Ovary (tissue), 9 donors: ENCODE measurements around the gene MUL1. TPM values are rescaled to one million over a fixed set of nuclear protein-coding genes. Genes with fewer than 3 reads are reported as not detected.

Source experiments
- DNase-seq, 5 donors: peaks; one replicate each; pipeline ENCODE4 v3.0.0-alpha.2; 2019 to 2020
- H3K27ac ChIP-seq, 2 donors: fragments of 200-600 bp; one replicate each; pipeline versions ENCODE4 v1.5.1 to v1.8.0; 2019 to 2022
- H3K27me3 ChIP-seq: fragments of 200-600 bp; one replicate; pipeline ENCODE4 v1.8.0; 2022
- H3K36me3 ChIP-seq: fragments of 200-600 bp; sonication (generic); one replicate; pipeline ENCODE4 v1.5.1; 2019
- H3K4me1 ChIP-seq: one replicate; pipeline ENCODE4 v1.8.1; 2013; ENCODE audit warnings: mild to moderate bottlenecking, moderate library complexity; ENCODE audit not compliant: insufficient read depth
- H3K4me3 ChIP-seq: fragments of 200-600 bp; sonication (generic); one replicate; pipeline ENCODE4 v1.5.1; 2017
- H3K9me3 ChIP-seq, 2 donors: fragments of 200-600 bp in 1 of 2; sonication (generic) in 1 of 2; one replicate each; pipeline versions ENCODE4 v1.5.1 to v1.8.1; 2013 to 2019; ENCODE audit warnings: mild to moderate bottlenecking in 1 of 2, moderate library complexity in 1 of 2
- EP300 ChIP-seq: sonication (generic); formaldehyde crosslinking; IDR thresholded peaks from one replicate; pipeline ENCODE4 v1.6.1; 2017; ENCODE audit warnings: antibody characterized with exemption
- POLR2A ChIP-seq: fragments of 450-650 bp; IDR thresholded peaks from one replicate; pipeline ENCODE4 v1.6.1; 2017; ENCODE audit warnings: antibody characterized with exemption, mild to moderate bottlenecking, moderate library complexity
- WGBS, 3 donors: extraction: QIAGEN DNeasy Blood & Tissue Kit in 1 of 3; methylation state at CpG; one replicate each; pipeline versions ENCODE4 v1.1.5 to v1.1.7; 2013 to 2017; 5-methylcytosine and 5-hydroxymethylcytosine counted together
- intact Hi-C, 4 donors: fragments of 100-400 bp; cut with DNase I; formaldehyde crosslinking; loops; one replicate each; pipeline versions ENCODE4 v1.11.0 to v1.15.1; 2022 to 2023
- polyA plus RNA-seq, 2 donors: library from polyadenylated mRNA; stranded (reverse); fragments of 200-250 nt in 1 of 2; fragments of 350-450 nt in 1 of 2; fragmentation: Illumina TruSeq in 1 of 2; extraction: RNeasy Lipid Tissue Mini Kit (QIAGEN cat#74804) in 1 of 2; gene quantifications; one replicate each; pipeline ENCODE4 v1.2.3, GENCODE V29; 2013 to 2014
- total RNA-seq, 7 donors: library from RNA; depleted of rRNA in 2 of 7; stranded (reverse); fragments of >200 nt in 2 of 7; fragmentation: NEBNext Ultra II Directional in 3 of 7; extraction: Animal tissue kit (Norgen Biotek cat#: 25700) in 3 of 7; gene quantifications; one replicate each; pipeline versions ENCODE4 v1.1.0 to v1.2.4, GENCODE V29; 2016 to 2023
- TF ChIP-seq, protein P1 (sequence below), 3 donors: fragments of 450-650 bp in 2 of 3; fragments of 200-600 bp in 1 of 3; IDR thresholded peaks; one replicate each; pipeline versions ENCODE4 v1.5.1 to v1.8.0; 2016 to 2022; ENCODE audit warnings: antibody characterized with exemption in 3 of 3, mild to moderate bottlenecking in 1 of 3
- donor health status: DM: no; HTN: no; CAD: no; lungs with moderate emphysema.
- donor health status: DM: no; HTN: no; CAD: no.
- donor health status: Bipolar disorder and iron deficiency.
- donor health status: DM: yes; HTN: yes; CAD: no.
- donor health status: DM: no; HTN: no; CAD: no.
- donor health status: DM: yes; HTN: yes; CAD: no.

MUL1 gene
- total and polyA plus RNA-seq, 9 donors: 16.7 to 31.6 (median 23.9) TPM

DNA sequence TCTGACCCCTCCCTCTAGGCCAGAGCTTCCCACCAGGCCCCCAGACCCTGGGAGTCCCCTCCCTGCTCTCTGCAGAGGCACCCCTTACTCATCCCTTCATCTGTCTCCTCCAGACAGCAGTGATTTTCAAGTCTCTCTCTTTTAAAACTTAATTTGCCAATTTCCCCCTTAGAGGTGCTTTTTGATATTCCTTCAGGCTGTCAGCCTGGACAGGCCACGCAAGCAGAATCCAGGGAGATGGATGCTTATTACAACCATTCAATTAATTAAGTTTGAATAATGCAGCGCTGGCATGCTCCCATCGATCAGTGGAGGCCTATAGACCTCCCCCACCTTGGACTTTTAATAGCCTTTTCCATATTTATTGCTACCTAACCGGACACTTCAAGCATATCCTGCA, 28.1 kb downstream of the MUL1 start:
- H3K27ac ChIP-seq: no peak overlapping the region
- DNase-seq: no peak
- H3K9me3 ChIP-seq: no peaks in the 10 kb centered on the region
- WGBS, 3 donors: 83 to 89% (median 88%) methylated on average over 4 of the region's 4 CpGs
- H3K36me3 ChIP-seq: no peaks in the 10 kb centered on the region
- no peak overlapping the region for H3K4me3 ChIP-seq
- intact Hi-C loops: loop anchor here in 1 of 4 donors (10.0 kb wide), 1 partner anchor 275 kb away; no protein-coding TSS in a partner anchor
- H3K27me3 ChIP-seq: no peaks in the 10 kb centered on the region
- peaks cover 21% of the 10 kb centered on the region for H3K4me1 ChIP-seq
- TF ChIP-seq EP300: no peak

- DNase-seq: no peak
- H3K4me1 ChIP-seq: peaks cover 16% of the 10 kb centered on the region
- no peaks in the 10 kb centered on the region for H3K36me3 ChIP-seq
- intact Hi-C loops: loop anchor here in 1 of 4 donors (10.0 kb wide), 1 partner anchor 273 kb away; no protein-coding TSS in a partner anchor
- H3K27ac ChIP-seq: no peak overlapping the region
- TF ChIP-seq, protein P1, sequence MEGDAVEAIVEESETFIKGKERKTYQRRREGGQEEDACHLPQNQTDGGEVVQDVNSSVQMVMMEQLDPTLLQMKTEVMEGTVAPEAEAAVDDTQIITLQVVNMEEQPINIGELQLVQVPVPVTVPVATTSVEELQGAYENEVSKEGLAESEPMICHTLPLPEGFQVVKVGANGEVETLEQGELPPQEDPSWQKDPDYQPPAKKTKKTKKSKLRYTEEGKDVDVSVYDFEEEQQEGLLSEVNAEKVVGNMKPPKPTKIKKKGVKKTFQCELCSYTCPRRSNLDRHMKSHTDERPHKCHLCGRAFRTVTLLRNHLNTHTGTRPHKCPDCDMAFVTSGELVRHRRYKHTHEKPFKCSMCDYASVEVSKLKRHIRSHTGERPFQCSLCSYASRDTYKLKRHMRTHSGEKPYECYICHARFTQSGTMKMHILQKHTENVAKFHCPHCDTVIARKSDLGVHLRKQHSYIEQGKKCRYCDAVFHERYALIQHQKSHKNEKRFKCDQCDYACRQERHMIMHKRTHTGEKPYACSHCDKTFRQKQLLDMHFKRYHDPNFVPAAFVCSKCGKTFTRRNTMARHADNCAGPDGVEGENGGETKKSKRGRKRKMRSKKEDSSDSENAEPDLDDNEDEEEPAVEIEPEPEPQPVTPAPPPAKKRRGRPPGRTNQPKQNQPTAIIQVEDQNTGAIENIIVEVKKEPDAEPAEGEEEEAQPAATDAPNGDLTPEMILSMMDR (IDR thresholded peaks at IDR 0.05): no peak
- no peak for TF ChIP-seq EP300
- TF ChIP-seq POLR2A: no peak
- no peak overlapping the region for H3K4me3 ChIP-seq
- H3K27me3 ChIP-seq: no peaks in the 10 kb centered on the region
- 34 to 43% (median 36%) methylated on average over 5 of the region's 5 CpGs for WGBS, 3 donors
- no peaks in the 10 kb centered on the region for H3K9me3 ChIP-seq
Measured at GRCh38 chr1:20478057-20478635, 29.8 kb downstream of the MUL1 start.

DNA sequence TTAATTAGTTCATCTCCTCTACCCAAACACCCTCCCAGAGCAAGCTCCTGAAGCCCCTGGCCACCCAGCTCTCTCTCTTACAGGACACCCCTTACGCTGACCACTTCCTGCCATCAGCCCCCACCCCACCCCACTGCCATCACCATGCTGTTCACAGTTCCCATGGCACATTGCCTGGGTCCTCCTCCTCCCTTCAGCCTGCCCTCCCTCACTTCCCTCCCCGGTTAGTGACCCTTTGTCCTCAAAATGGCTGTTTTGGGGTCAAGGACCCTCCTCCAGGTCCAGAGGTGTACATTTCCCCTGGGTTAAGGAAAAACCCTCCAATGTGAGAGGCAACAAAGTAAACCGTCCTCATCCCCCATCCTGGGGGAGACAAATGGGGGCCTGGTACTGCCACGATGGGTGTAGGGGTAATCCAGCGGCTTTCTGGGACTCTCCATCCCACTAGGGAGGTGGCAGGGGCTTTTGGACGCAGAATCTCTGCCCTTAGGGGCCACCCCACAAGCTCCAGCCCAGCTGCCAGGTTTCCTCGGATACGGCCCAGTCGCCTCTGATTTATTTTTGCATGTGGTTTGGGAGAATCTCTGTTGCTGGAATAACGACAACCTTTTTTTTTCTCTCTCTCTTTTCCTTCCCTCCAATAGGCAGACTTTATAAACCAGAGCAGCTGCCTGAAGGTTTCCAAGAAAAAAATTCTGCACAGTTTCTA, 30.4 kb downstream of the MUL1 start:
- no peaks in the 10 kb centered on the region for H3K9me3 ChIP-seq
- DNase-seq: peak; percentile 59 to 75 (median 69)
- TF ChIP-seq POLR2A (no peak), EP300 (no peak)
- TF ChIP-seq, protein P1 (IDR thresholded peaks at IDR 0.05): no peak
- H3K36me3 ChIP-seq: no peaks in the 10 kb centered on the region
- intact Hi-C loops: loop anchor here in 1 of 4 donors (10.0 kb wide), 1 partner anchor 273 kb away; no protein-coding TSS in a partner anchor
- H3K4me1 ChIP-seq: peaks cover 16% of the 10 kb centered on the region
- no peak overlapping the region for H3K4me3 ChIP-seq
- WGBS, 3 donors: 11 to 15% (median 15%) methylated on average over 10 of the region's 10 CpGs
- no peaks in the 10 kb centered on the region for H3K27me3 ChIP-seq
- H3K27ac ChIP-seq: peak overlapping the region in 1 of 2 donors; percentile 69

DNA sequence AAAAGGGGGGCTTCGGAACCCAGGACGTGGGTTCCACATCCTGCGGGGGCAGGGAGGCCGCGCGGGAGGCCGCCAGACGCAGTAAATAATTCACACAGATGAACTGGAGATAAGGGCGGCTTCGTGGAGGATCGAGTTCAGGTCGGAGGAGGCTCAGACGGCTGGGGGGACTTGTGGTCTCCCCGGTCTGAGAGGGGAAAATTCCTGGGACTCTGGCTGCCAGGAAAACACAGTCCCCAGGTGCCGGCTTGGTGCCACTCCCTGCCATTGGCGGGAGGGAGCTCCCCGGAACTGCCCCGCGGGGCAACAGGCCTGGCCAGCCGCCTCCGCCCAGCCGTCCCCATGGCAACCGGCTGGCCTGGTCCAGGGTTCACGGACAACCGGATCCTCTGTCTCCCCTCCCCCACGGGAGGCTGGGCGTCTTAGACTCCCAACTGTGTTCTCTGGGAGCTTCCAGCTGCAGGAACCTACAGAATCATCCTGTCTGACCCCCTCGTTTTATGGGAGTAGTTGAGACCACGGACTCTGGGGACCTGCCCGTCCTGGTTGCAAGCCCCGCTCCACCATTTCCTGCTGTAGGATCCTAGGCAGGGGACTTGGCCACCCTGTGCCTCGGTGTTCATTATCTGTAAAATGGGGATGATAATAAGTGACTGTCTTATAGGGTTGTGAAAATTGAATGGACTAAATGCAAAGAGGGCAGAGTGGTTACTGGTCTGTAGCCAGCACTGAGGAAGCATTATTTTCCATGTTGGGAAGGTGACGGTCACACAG, 31.5 kb downstream of the MUL1 start:
- Histone ChIP-seq H3K27ac (peak overlapping the region in 1 of 2 donors; percentile 69), H3K4me3 (no peak overlapping the region)

More for the DNA sequence above, 31.5 kb downstream of the MUL1 start:
- WGBS, 3 donors: 12 to 19% (median 14%) methylated on average over 33 of the region's 33 CpGs
- Histone ChIP-seq H3K36me3 (no peaks in the 10 kb centered on the region), H3K27me3 (no peaks in the 10 kb centered on the region), H3K9me3 (no peaks in the 10 kb centered on the region), H3K4me1 (peaks cover 16% of the 10 kb centered on the region)
- DNase-seq: peak; percentile 77 to 88 (median 81)
- TF ChIP-seq, protein P1 (IDR thresholded peaks at IDR 0.05): no peak
- TF ChIP-seq EP300 (no peak), POLR2A (no peak)
- intact Hi-C loops: loop anchor here in 1 of 4 donors (10.0 kb wide), 1 partner anchor 272 kb away; no protein-coding TSS in a partner anchor
